HG03135 (cell line): ENCODE measurements around the gene EPN1.

Experiments used
- ATAC-seq: cut with Tn5 transposase; IDR thresholded peaks from one replicate; pipeline ENCODE4 v1.9.1; 2021; ENCODE audit warnings: mild to moderate bottlenecking, moderate library complexity; ENCODE audit not compliant: unreplicated experiment

Gene EPN1

DNA sequence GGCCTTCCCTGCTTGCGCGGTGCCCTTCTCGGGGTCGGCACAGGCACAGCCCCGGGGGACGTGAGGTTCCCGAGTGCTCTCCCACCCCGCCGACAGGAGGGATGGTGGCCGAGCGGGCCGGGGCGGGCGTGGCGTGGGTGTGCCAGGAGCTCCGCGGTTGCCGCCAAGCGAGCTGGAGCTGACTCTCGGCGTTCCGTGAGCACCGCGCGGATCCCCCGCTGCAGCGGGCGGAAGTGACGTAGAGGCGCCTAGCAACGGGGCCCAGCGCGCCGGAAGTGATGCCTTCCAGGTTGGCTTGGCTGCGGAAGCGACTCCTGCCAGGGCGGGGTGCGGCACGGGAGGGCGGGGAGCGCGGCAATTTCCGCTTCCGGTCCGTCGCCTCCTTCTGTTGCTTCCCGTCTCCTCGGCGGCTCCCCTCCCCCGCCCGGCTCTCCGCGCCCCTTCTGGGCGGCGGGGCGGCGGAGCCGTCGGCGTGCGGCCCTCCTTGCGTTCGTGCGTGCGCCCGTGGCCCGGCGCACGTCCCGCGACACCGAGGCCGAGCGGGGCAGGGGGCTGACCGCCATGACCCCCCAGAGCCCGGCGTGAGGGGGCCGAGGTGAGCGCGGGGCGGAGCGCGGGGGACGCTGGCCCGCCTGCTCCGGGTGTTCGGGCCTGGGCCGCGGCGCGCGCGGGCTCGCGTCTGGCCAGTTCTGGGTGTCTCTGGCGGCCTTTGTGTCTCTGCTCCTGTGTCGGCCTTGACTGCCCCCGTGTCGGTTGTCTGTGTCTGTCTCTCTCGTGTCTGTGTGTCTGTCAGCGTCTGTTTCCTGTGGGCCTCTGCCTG is at the start of gene EPN1:
Gene EPN1 (plus strand): TSS at position 386 of the 820 bp plus-strand sequence. CDS start 3,402 bp downstream, outside the sequence.
- peak; percentile 61 for ATAC-seq

DNA sequence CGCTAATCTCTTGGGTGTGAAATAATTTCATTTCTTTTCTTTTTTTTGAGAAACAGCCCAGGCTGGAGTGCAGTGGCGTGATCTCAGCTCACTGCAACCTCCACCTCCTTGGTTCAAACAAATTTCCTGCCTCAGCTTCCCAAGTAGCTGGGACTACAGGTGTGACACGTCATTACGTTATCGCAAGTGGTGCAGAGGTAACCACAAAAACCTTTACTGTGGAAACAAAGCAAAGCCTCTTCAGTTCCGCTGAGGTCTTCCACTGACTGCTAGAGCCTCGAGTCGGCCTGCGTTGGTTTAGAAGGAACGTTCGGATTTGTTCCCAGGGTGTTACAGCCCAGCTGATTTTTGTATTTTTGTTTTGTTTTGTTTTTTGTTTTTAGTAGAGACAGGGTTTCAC is 48.7 kb upstream of the EPN1 start:
- ATAC-seq: no peak

DNA sequence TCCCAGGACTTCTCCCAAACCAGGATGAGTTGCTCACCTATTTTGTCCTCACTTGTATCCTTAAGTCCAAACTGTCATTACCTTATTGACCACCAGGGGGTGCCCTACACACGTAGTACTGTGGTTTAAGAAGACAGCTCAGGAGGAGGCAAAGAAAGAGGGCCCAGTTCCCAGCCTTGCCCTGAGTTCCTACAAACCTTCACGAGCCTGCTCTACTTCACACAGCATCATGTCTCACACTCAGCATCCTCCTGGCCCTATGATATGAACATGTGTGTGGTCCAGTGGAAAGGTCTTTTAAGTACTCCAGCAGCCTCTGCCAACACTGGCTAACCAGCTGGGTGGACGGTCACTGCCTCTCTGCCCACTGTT is 42.6 kb upstream of the EPN1 start:
- no peak for ATAC-seq

DNA sequence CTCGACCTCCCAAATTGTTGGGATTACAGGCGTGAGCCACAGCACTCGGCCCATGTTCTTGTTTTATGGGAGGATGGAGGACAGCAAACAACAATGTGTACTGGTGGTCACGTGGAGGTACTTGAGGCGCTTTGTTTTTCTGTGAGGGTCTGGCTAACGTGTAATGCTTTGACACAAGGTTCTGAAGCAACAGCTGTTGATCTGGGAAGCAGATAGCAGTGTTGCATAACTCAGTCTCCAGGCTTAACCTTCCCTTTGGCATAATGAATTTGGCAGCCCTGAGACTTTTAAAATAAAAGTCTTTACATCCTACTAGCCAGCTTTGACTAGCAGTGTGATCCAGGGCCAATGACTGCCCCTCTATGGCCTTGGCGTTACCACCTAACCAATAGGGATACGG is 41.2 kb upstream of the EPN1 start:
- ATAC-seq: no peak

DNA sequence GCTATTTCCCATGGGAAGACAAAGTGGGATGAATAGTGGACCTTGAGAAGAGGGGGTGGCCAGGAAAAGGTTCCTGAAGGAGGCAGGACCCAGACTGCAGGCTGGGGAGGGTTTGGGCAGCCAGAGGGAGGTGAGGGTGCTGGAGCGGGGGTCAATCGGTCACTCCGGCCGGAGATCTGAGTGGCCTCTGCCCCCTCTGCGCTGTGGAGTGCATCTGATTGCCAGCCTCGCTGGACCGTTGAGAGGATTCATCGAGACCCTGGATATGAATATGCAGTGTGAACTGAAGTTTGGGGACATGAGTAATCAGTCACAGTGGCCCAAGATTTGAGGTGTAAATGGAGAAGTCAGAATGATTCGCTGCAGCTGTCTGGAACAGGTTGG is 39.7 kb upstream of the EPN1 start:
- no peak for ATAC-seq

DNA sequence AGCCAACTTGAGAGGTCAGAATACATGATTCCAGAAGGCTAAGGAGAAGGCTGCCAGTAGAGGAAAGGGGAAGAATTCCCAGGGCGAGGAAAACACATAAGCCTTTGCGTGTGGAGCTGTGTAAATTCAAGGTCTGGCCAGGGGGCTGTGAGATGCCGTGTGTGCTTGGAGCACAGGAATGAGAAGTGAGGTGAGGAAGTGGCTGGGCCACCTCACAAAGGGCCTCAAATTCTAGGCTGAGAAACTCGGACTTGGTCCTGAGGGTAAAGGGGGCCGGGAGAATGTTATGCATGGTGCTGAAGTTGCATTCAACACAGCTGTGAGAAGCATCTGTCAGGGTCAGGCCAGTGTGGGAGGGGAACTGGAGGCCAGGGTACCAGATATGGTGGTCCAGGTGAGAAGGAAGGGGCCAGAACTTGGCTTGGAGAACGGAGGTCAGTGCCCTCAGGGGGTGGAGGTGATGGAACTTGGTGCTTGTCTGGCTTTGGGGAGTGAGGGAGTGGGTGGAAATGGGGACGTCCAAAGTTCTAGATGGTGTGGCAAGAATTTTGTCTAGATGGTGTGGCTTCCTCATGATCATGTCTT is 39.1 kb upstream of the EPN1 start:
- no peak for ATAC-seq

DNA sequence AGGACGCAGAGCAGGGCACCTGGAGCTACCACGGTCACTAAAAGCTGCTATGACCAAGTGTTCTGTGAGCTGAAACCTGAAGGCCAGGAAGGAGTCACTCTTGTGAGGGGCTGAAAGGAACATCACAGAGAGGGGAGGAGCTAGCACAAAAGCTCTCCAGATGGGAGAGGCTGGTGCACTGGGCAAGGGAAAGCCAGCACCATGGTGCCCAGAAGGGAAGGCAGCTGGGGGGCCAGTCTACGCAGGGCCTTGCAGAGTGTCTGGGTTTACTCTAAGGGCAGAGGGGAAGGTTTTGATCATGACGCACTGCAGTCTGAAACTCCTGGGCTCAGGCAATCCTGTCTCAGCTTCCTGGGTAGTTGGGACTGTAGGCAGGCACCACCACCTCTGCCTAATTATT is 38.3 kb upstream of the EPN1 start:
- no peak for ATAC-seq

DNA sequence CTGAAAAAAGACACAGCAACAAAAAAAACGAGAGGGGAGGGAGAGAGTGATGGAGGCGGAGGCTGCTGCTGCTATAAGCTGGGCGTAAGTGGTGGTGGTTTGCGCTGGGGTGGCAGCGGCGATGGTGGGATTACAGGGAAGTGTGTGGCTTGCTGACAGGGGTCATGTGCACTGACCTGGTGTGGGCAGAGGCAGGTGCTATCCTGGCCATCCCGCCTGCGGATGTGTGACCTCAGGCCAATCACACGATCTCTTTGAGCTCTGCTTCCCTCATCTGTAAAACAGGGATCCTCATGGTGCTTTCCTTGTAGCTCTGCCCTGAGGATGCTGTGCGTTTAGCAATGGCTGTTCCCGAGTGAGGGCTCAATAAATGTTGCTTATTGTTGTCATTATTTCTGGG is 37.5 kb upstream of the EPN1 start:
- no peak for ATAC-seq

DNA sequence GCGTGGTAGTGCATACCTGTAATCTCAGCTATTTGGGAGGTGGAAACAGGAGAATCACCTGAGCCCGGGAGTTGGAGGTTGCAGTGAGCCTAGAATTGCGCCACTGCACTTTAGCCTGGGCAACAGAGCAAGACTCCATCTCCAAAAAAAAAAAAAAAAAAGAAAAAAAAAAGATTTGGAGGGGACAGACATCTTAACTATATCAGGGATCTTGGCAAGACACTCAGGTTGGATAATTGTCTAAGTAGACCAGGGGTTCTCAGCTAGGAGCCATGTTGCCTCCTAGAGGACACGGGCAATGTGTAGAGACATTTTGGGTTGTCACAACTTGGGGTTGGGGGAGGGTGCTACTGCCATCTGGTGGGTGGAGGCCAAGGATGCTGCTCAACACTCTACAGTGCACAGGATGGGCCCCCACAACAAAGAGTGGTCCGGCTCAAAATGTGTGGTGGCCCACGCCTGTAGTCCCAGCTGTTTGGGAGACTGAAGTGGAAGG is 36.1 kb upstream of the EPN1 start:
- ATAC-seq: no peak

DNA sequence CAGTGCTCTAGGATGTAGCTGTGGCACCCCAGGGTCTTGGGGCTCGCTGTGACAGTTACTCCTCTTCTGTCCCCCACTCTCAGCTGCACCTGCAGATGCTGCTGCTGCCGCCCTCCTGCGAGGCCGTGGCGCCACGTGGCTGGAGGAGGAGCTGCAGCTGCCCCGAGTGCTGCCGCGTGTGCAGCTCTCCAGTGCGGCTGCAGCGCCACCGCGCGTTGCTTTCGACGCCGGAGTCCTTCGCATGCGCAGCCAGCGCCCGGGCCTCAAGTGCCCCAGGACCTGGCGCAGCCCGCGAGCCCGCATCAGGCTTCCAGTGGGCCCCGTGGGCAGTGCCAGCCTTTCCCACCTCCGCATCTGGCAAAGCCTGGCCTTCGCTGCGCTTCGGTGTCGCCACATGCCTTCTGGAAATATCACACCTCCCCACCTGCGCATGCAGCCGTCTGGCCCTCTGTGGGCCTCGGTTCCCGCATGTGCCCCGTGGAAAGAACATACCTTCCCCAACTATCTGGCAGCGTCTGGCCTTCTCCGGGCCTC is 34.9 kb upstream of the EPN1 start:
- ATAC-seq: no peak

DNA sequence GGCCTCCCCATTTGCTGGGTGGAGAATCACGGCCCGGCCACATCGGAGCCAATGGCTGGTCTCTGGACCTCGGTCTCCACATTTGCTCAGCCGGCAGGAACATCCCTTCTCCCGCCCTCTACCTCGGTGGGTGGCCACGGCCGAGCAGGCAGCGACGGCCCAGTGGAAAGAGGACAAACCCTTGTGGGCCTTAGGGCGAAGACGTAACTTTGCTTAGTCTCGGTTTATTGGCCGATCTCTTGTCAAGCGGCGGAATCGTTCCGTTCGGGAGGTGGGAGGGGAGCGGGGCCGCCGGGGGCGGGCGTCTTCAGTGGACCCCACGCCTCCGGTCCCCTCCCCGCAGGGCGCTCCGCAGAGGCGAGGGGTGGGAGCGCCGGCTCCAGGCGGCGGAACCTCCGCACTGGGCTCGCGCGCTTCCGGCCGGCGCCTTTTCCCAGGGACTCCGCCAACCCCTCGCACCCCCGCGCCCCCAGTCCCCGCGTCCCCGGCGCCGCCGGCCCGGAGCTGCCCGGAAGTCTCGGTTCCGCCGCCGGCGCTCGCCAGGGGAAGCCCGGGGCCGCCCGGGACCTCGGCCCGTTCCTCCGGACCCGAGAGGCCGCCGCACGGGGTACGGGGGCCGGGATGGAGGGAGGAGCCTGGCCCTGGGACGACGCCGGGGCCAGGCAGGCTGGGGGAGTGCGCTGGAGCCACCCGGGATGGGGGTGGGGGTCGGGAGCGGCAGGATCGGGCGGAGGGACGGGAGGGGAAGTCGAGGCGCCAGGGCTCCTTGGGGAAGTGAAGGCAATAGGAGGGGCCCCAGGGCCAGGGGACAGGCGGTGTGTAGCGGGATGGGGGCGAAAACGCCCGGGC is 34.2 kb upstream of the EPN1 start, which contains the start of gene ZNF580:
Gene ZNF580 (plus strand): TSS at position 426 of the 849 bp plus-strand sequence. CDS start 1,507 bp downstream, outside the sequence.
- no peak for ATAC-seq

DNA sequence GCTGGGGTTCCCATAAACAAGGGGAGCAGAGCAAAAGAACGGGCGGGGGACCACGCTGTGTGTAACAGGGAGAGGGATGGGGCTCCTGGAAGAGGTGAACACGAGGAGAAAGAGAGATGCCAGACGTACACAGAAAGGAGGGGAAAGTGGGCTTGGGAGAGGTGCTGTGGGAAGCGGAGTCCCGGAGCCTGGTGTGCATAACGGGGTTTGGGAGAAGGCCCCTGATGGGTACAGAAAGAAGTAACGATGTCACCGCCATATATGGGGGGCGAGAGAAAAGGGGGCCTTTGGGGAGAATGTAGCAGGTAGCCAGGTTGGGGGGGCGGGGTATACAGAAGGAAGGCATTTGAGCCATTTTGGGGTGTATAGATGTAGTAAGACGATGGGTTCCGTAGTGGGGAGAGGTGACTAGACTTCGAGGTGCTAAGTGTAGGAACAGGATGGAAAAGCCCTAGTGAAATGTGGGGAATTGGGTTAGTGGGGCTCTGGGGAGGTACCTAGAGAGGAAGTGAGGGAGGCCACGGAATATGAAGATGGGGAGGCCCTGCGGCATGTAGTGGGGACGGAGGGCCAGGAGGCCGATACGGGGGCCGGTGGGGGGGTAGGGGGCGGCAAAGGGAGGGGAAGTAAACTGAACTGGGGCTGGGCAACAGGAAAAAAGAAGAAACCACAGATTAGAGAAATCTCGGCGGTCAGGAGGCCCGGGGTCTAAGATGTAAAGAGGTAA is 33.4 kb upstream of the EPN1 start:
- ATAC-seq: no peak

DNA sequence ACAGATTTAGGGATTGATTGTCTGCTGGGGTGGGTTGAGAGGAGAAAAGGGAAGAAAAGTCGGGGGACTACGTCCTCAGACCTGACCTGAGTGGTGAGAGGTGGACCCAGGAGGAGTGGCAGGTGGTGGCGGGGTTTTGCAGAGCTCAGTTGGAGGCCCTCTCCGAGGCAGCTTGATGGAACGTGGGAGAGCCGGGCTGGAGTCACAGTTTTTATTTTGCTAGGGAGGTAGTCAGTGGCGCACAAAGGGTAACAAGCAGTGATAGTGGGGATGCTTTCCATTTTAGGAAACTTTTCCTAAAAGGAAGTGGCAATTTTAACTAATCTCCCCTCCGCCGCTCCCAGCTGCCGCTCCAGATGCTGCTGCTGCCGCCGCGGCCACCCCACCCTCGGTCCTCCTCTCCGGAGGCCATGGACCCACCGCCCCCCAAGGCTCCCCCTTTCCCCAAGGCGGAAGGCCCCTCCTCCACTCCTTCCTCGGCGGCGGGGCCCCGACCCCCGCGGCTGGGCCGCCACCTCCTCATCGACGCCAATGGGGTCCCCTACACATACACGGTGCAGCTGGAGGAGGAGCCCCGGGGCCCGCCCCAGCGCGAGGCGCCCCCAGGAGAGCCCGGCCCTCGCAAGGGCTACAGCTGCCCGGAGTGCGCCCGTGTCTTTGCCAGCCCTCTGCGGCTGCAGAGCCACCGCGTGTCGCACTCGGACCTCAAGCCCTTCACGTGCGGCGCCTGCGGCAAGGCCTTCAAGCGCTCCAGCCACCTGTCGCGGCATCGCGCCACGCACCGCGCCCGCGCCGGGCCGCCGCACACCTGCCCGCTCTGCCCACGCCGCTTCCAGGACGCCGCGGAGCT is 32.6 kb upstream of the EPN1 start:
- ATAC-seq: no peak

DNA sequence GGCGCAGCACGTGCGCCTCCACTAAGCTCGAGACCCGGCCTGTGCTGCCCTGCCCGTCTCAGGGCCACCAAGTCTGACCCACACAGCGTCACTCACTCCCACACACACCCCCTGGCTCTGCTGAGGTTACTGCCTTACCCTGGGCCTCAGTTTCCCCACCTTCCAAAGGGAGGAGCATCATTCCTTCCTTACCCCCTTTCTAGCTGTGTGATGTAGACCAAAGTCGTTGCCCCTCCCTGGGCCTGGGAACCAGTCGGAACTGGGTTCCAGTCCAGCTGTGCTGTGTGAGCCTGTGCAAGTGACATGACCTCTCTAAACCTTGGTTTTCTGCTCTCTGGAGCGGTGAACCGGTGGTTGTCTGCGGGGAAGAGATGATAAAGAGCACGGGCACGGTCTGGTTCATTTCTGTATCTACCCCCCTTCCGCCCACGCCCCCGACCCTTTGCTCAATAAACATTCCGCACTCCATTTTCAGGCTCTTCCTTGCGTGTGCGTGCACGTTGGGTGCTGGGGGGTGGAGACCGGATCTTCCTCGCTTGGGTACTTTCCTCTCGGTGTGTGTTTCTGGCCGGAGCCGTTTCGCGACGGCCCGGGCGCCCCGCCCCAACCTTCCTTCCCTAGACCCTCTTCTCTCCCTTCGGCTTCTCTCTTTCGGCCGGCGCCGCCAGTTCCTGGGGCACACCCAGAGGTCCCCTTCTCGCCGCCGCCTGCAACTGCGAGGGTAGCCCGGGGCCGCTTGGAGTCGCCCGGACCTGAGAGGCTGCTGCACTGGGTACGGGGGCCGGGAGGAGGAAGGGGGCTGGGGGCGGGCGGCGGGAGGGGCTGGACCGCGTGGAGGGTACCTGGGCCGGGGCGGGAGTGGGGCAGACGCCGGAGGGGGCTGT is 31.8 kb upstream of the EPN1 start, which contains the start of gene ZNF581:
Gene ZNF581 (plus strand): TSS at position 647 of the 884 bp plus-strand sequence. CDS start 923 bp downstream, outside the sequence.
- ATAC-seq: peak; percentile 36

DNA sequence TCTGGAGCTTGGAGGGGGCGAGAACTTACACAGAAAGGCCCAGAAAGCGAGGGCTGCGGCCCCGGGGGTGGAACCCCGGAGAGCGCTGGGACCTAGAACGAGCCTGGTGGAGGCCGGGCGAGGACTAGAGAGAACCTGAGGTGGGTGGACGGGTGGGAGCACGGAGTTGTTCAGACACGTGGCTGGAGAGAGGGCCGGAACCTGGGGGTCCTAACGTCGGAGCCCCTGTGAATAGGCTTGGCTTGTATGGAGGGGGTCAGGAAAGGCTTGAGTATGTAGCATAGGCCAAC is 31.2 kb upstream of the EPN1 start:
- no peak for ATAC-seq

DNA sequence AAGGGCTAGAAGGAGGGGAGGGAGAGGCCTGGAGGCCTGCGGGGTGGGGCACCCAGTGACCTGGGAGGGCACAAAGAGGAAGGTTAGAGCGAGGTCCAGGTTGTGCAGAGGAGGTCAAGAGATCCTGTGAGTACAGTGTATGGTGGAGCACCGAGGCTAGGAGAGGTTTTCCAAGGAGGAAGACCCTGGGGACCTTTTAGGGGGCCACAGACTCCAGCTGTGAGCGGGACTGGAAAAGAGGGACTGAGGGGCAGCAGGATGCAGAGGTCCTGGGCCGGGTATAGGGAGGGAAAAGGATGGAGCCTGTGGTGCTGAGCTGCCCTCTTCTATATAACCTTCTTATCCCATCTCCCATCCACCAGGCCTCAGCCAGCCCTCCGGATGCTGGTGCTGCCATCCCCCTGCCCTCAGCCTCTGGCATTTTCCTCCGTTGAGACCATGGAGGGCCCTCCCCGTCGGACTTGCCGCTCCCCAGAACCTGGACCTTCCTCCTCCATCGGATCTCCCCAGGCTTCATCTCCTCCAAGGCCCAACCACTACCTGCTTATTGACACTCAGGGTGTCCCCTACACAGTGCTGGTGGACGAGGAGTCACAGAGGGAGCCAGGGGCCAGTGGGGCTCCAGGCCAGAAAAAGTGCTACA is 30.7 kb upstream of the EPN1 start:
- ATAC-seq: no peak

DNA sequence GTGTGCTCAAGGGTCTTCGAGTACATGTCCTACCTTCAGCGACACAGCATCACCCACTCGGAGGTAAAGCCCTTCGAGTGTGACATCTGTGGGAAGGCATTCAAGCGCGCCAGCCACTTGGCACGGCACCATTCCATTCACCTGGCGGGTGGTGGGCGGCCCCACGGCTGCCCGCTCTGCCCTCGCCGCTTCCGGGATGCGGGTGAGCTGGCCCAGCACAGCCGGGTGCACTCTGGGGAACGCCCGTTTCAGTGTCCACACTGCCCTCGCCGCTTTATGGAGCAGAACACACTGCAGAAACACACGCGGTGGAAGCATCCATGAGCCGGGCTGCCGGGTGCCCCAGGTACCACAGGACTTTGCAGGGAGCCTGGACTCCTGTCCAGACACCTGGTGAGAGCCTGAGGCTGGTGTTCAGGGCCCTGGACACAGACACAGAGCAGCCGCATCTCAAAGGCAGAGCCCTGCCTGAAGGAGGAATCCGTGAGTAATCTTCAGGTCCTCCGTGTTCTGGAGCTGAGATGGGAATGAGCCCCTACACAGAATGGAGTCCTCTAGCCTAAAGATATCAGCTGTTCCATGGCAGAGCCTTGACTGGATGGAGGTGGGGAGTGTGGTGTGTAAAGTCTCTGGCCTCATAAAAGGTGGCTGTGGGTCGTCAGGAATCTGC is 30.0 kb upstream of the EPN1 start:
- no peak for ATAC-seq

DNA sequence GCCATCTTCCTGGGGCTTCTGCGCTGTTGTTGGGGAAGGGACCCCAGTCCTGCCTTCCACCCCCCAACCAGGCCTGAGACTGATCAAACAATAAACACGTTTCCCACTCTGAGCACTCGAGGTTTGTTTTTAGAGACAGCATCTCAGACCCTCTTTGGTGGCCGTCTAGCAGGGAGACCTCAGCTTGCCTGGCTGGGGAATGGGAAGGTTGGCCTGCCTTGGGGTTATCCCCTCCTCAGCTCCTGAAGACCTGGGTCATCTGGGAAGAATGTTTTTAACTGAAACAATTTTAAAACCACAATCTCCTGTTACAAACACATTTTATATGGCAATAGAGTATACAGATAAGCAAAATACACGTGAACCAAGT is 29.5 kb upstream of the EPN1 start:
- no peak for ATAC-seq
